Stimulated activated CD8-positive, alpha-beta memory T cell treated with anti-CD3 and anti-CD28 coated beads, Interleukin-12 subunit alpha, Interleukin-12 subunit beta, amount 100 ng/mL, for 1 hour (primary cell): ENCODE data around the gene BCL2A1.
"Not testable (repeated sequence)": the region's sequence is repeated elsewhere in the genome, so short reads cannot be mapped to it uniquely, and the experiment has no call there.

Experiments
- DNase-seq: peaks from one replicate; pipeline ENCODE4 v3.0.0-alpha.2; 2020; ENCODE audit warnings: low read depth

Gene BCL2A1

GRCh38 chr15:79922512-79923078 is 48.4 kb downstream of the BCL2A1 start:
- no peak for DNase-seq

GRCh38 chr15:79919749-79920511 is 51.1 kb downstream of the BCL2A1 start:
- DNase-seq: no peak

GRCh38 chr15:79919090-79919748 is 51.8 kb downstream of the BCL2A1 start:
- no peak for DNase-seq

- no peak for DNase-seq
Observed at GRCh38 chr15:79918278-79918677, 52.7 kb downstream of the BCL2A1 start.

- no peak for DNase-seq
Observed at GRCh38 chr15:79916502-79917132, 54.4 kb downstream of the BCL2A1 start.

GRCh38 chr15:79915776-79916501 is 55.1 kb downstream of the BCL2A1 start:
- not testable (repeated sequence) for DNase-seq

GRCh38 chr15:79914728-79915127 is 56.3 kb downstream of the BCL2A1 start:
- no peak for DNase-seq
